ENCODE results near the gene BCL6B. TPM values are rescaled to one million over a fixed set of nuclear protein-coding genes. Genes with fewer than 3 reads are reported as not detected.

BCL6B gene, protein sequence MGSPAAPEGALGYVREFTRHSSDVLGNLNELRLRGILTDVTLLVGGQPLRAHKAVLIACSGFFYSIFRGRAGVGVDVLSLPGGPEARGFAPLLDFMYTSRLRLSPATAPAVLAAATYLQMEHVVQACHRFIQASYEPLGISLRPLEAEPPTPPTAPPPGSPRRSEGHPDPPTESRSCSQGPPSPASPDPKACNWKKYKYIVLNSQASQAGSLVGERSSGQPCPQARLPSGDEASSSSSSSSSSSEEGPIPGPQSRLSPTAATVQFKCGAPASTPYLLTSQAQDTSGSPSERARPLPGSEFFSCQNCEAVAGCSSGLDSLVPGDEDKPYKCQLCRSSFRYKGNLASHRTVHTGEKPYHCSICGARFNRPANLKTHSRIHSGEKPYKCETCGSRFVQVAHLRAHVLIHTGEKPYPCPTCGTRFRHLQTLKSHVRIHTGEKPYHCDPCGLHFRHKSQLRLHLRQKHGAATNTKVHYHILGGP
- total RNA-seq (2022; extraction: Qiagen RNA extraction): not detected in 5 replicates

DNA sequence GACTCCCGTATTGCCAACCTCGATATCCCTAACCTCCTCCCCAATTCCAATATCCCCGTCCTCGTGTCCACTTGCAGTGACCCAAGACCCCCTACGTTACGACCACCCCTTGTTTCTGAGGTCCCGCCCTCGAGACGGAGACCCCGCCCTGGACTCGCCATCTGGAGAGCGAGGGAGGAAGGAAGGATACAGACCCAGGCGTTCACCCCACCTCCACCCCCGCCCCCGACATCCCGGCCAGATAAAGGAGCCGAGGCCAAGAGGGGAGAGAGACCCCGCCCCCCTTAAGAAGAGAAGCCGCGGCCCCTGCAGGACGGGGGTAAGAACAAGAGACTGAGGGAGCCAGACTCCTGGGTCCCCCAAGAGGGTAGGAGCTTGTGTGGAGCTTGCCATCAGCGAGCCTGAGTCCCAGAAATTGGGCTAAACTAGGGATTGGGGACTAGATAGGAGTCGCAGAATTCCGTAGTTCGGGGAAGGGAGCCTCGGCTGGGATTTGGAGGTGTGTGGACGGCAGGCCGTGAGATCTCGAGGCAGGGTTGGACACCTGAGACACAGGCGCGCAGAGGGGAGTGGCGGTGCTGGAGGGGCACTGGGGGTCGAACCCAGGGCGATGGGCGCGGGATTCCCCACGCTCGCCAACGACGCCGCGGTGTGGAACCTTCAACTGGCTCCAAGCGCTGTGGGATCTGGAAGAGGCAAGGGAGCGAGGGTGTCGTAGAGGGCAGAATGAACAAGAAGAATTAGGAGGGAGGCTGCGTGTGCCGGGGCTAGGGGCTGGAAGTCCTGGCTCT lies at the start of gene BCL6B:
Gene BCL6B (plus strand): TSS at position 270 of the 791 bp plus-strand sequence. CDS start 622 bp downstream, outside the sequence.

DNA sequence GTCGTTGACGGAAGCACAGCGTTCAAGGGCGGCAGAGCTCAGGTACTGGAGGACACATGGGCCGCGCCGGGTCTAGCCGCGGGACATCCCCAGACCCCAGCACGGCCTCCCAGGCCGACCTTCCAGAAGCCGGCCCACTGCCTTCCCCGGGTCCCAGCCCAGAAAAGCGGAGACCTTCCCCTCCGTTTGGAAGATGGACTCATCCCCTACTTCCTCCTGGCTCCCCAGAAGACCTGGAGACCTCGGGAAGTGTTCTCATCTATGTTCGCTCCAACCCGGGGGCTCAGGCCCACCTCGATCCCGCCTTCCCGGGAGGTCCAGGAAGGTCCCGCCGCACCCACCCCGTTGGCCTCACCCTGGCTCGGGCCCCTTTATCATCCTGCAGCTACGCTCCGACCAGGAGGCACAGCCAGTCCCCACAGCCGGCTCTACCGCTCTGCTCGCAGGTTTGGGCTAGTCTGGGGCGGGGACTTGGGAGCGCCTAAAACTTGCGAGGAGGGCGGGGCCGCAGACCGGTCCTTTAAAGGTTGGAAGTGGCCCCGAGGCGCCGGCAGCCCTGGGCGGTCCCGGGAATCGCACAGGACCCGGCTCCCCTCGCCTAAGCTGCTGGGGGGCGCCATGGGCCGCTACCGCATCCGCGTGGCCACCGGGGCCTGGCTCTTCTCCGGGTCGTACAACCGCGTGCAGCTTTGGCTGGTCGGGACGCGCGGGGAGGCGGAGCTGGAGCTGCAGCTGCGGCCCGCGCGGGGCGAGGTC lies 27.2 kb upstream of the BCL6B start, which contains the start of gene ALOX12:
Gene ALOX12 (plus strand): TSS at position 550 of the 756 bp plus-strand sequence. CDS start 69 bp downstream, at position 619.

DNA sequence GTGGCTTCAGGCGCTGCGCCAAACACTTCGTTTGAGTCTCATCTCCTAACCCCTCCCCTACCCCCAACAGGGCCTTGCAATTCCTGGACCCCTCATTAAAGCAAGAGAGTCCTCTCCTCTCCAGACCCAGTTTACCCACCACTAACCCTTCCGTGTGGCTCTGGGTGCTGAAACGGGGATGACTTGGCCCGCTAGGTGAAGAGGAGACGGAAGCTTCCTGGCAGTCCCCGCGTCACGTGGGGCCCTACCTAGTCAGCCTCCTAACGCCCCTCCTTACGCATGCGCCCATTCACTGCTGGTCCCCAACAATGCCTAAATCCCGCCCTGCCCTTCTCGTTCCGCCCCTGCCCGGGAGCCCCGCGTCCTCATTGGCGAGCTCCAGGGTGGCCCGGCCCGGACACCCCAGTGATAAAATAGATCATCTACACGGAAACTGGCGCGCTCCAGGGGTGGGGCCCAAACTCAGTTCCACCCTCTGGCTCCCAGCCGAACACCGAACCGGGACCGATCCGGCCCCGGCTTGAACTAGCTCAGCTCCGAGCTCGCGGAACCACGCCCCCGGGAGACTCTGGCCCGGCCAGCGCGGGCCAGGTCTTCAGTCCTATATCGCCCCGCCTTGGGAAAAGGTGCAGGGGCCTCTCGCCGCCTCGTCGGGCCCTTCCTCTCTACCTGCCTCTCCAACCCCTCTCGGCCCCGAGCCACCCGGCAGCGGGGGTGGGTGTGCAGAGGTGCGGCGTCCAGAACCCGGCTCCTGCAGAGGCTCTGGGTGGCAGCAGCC lies 12.9 kb downstream of the BCL6B start, which contains the start of gene SLC16A13:
Gene SLC16A13 (plus strand): TSS at position 425 of the 778 bp plus-strand sequence. CDS start 368 bp downstream, outside the sequence.

DNA sequence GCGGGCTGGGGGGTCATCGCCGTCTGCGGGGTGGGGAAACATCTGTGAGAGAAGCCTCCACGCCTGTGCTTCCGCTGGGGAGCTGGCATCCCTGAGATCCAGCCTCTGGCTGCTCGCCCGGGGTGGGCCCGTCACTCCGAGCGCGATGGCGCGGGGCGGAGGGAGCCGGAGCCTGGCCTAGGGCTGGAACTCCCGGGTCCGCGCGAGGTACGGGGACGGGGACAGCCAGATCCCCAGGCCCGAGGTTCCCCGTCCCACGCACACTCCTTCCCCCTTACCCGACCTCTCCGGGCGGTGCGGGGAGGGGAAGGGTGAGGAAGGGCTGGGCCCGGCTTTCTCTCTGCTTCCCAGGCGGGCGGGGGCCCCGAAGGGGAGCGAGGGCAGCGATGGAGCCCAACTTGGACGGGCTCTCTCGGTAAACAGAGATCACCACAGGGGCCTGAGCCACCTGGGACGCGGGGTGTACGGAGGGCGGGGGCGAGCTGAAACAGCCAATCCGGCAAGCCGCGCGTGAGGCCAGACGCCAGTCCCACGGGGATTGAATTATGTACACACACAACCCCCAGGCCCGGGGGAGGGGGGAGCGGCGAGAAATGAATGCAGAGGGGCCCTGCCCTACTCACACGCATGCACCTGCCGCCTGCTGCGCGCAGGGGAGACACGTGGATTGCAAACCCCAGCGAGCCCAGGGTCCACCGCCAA lies 20.8 kb downstream of the BCL6B start, which contains the start of gene SLC16A11:
Gene SLC16A11 (minus strand): TSS at position 596 of the 702 bp plus-strand sequence. CDS start 579 bp downstream, at position 17.

Other genes with a start within 250 kb of the BCL6B start
- gene FBXO39, start 246.8 kb upstream of the BCL6B start, total RNA-seq (2022; extraction: Qiagen RNA extraction): not detected in 5 replicates
- gene TEKT1, start 191.3 kb upstream of the BCL6B start, total RNA-seq (2022; extraction: Qiagen RNA extraction): 0.07 to 0.24 TPM (median 0.18 TPM) in 3 of 5 replicates, not detected in the others
- gene ALOX12, start 27.0 kb upstream of the BCL6B start, total RNA-seq (2022; extraction: Qiagen RNA extraction): not detected in 5 replicates
- gene RNASEK, start 10.4 kb upstream of the BCL6B start, total RNA-seq (2022; extraction: Qiagen RNA extraction): 448 to 548 TPM (median 468 TPM) in 5 replicates
- 9.2 to 12.9 TPM (median 11.3 TPM) in 5 replicates for gene SLC16A13, start 13.0 kb downstream of the BCL6B start, total RNA-seq (2022; extraction: Qiagen RNA extraction)
- not detected in 5 replicates for gene SLC16A11, start 21.0 kb downstream of the BCL6B start, total RNA-seq (2022; extraction: Qiagen RNA extraction)
- gene CLEC10A, start 57.2 kb downstream of the BCL6B start, total RNA-seq (2022; extraction: Qiagen RNA extraction): not detected in 5 replicates
- gene ASGR2, start 91.8 kb downstream of the BCL6B start, total RNA-seq (2022; extraction: Qiagen RNA extraction): 0.14 TPM in 1 of 5 replicates, not detected in the others
- gene ASGR1, start 156.3 kb downstream of the BCL6B start, total RNA-seq (2022; extraction: Qiagen RNA extraction): 0.59 to 1.4 TPM (median 1.2 TPM) in 5 replicates
- 6.8 to 9.8 TPM (median 8.2 TPM) in 5 replicates for gene DLG4, start 196.8 kb downstream of the BCL6B start, total RNA-seq (2022; extraction: Qiagen RNA extraction)
- 308 to 483 TPM (median 455 TPM) in 5 replicates for gene ACADVL, start 196.9 kb downstream of the BCL6B start, total RNA-seq (2022; extraction: Qiagen RNA extraction)
- 30.7 to 43.1 TPM (median 40.7 TPM) in 5 replicates for gene DVL2, start 211.5 kb downstream of the BCL6B start, total RNA-seq (2022; extraction: Qiagen RNA extraction)
- gene PHF23, start 216.4 kb downstream of the BCL6B start, total RNA-seq (2022; extraction: Qiagen RNA extraction): 82.4 to 100 TPM (median 91.5 TPM) in 5 replicates
- gene GABARAP, start 219.4 kb downstream of the BCL6B start, total RNA-seq (2022; extraction: Qiagen RNA extraction): 645 to 806 TPM (median 682 TPM) in 5 replicates
- 221 to 239 TPM (median 226 TPM) in 5 replicates for gene CTDNEP1, start 228.7 kb downstream of the BCL6B start, total RNA-seq (2022; extraction: Qiagen RNA extraction)
- 121 to 141 TPM (median 127 TPM) in 5 replicates for gene ELP5, start 229.2 kb downstream of the BCL6B start, total RNA-seq (2022; extraction: Qiagen RNA extraction)
- 0.84 to 1.2 TPM (median 0.97 TPM) in 5 replicates for gene CLDN7, start 239.4 kb downstream of the BCL6B start, total RNA-seq (2022; extraction: Qiagen RNA extraction)